WTC11 (cell line): Measurements from ENCODE around the gene EPX. TPM values are rescaled to one million over a fixed set of nuclear protein-coding genes. Genes with fewer than 3 reads are reported as not detected.

ENCODE experiments used
- AFF4 ChIP-seq: sonication (generic); formaldehyde crosslinking; IDR thresholded peaks from 2 replicates; pipeline ENCODE4 v1.8.1; 2023; ENCODE audit warnings: mild to moderate bottlenecking, missing genetic modification reagents, borderline replicate concordance
- ATF1 ChIP-seq: sonication (generic); formaldehyde crosslinking; IDR thresholded peaks from 2 replicates; pipeline ENCODE4 v1.8.1; 2023; ENCODE audit warnings: mild to moderate bottlenecking, moderate library complexity, missing genetic modification reagents
- CBFB ChIP-seq: sonication (generic); formaldehyde crosslinking; IDR thresholded peaks from 2 replicates; pipeline ENCODE4 v1.8.1; 2022; ENCODE audit warnings: mild to moderate bottlenecking, low read depth, missing genetic modification reagents
- CREM ChIP-seq: sonication (generic); formaldehyde crosslinking; IDR thresholded peaks from 2 replicates; pipeline ENCODE4 v1.8.1; 2022; ENCODE audit warnings: mild to moderate bottlenecking, missing genetic modification reagents, moderate library complexity
- ELF4 ChIP-seq: sonication (generic); formaldehyde crosslinking; IDR thresholded peaks from 2 replicates; pipeline ENCODE4 v1.8.1; 2022; ENCODE audit warnings: low read depth, mild to moderate bottlenecking, moderate library complexity, missing genetic modification reagents
- FOXP1 ChIP-seq: sonication (generic); formaldehyde crosslinking; IDR thresholded peaks from 2 replicates; pipeline ENCODE4 v1.8.0; 2022; ENCODE audit warnings: missing genetic modification reagents, mild to moderate bottlenecking, moderate library complexity, borderline replicate concordance
- GTF2I ChIP-seq: fragments of 250-450 bp; sonication (Bioruptor Pico); conservative IDR thresholded peaks from 2 replicates; pipeline ENCODE4 v1.4.0; 2021; ENCODE audit warnings: mild to moderate bottlenecking
- IRF2 ChIP-seq: sonication (generic); formaldehyde crosslinking; IDR thresholded peaks from 2 replicates; pipeline ENCODE4 v1.8.0; 2022; ENCODE audit warnings: low read depth, missing genetic modification reagents, borderline replicate concordance
- MXD4 ChIP-seq: fragments of 250-450 bp; sonication (Bioruptor Pico); IDR thresholded peaks from 2 replicates; pipeline ENCODE4 v1.8.0; 2021; ENCODE audit warnings: mild to moderate bottlenecking, moderate library complexity, borderline replicate concordance
- NFE2L1 ChIP-seq: sonication (generic); formaldehyde crosslinking; IDR thresholded peaks from 2 replicates; pipeline ENCODE4 v1.8.1; 2023; ENCODE audit warnings: missing genetic modification reagents
- NFYB ChIP-seq: sonication (generic); formaldehyde crosslinking; conservative IDR thresholded peaks from 2 replicates; pipeline ENCODE4 v1.8.0; 2022; ENCODE audit warnings: low read depth, missing genetic modification reagents
- NR2C2 ChIP-seq: sonication (generic); formaldehyde crosslinking; IDR thresholded peaks from 2 replicates; pipeline ENCODE4 v1.8.0; 2022; ENCODE audit warnings: mild to moderate bottlenecking, missing genetic modification reagents
- RORB ChIP-seq: fragments of 250-450 bp; sonication (Bioruptor Pico); IDR thresholded peaks from 2 replicates; pipeline ENCODE4 v1.9.0; 2021; ENCODE audit warnings: mild to moderate bottlenecking
- TCF7 ChIP-seq: sonication (generic); formaldehyde crosslinking; IDR thresholded peaks from 2 replicates; pipeline ENCODE4 v1.8.0; 2022; ENCODE audit warnings: mild to moderate bottlenecking, low read depth, missing genetic modification reagents, moderate library complexity
- USF1 ChIP-seq: sonication (generic); formaldehyde crosslinking; IDR thresholded peaks from 2 replicates; pipeline ENCODE4 v1.8.0; 2022; ENCODE audit warnings: mild to moderate bottlenecking, missing genetic modification reagents
- ZNF138 ChIP-seq: sonication (generic); formaldehyde crosslinking; conservative IDR thresholded peaks from 2 replicates; pipeline ENCODE4 v1.8.1; 2022; ENCODE audit warnings: mild to moderate bottlenecking, moderate library complexity, missing genetic modification reagents
- ZNF219 ChIP-seq: sonication (generic); formaldehyde crosslinking; IDR thresholded peaks from 2 replicates; pipeline ENCODE4 v1.8.0; 2023; ENCODE audit warnings: missing genetic modification reagents, mild to moderate bottlenecking, borderline replicate concordance
- ZNF281 ChIP-seq: sonication (generic); formaldehyde crosslinking; IDR thresholded peaks from 2 replicates; pipeline ENCODE4 v1.8.0; 2023; ENCODE audit warnings: mild to moderate bottlenecking, missing genetic modification reagents
- ZNF512 ChIP-seq: sonication (generic); formaldehyde crosslinking; IDR thresholded peaks from 2 replicates; pipeline ENCODE4 v1.8.1; 2022; ENCODE audit warnings: missing genetic modification reagents, borderline replicate concordance
- total RNA-seq: library from RNA; stranded (reverse); gene quantifications from 3 replicates; pipeline ENCODE4 v1.2.3, GENCODE V29; 2021
- TF ChIP-seq, protein P1 (sequence below): fragments of 250-450 bp; sonication (Bioruptor Pico); IDR thresholded peaks from 2 replicates; pipeline ENCODE4 v1.9.0; 2021; ENCODE audit warnings: moderate library complexity, mild to moderate bottlenecking, inconsistent platforms, borderline replicate concordance
- TF ChIP-seq, protein P2 (sequence below): sonication (generic); formaldehyde crosslinking; IDR thresholded peaks from 2 replicates; pipeline ENCODE4 v1.8.0; 2022; ENCODE audit warnings: mild to moderate bottlenecking, missing genetic modification reagents
- TF ChIP-seq, protein P3 (sequence below): sonication (generic); formaldehyde crosslinking; IDR thresholded peaks from 2 replicates; pipeline ENCODE4 v1.8.0; 2022; ENCODE audit warnings: mild to moderate bottlenecking, missing genetic modification reagents

Gene EPX
- total RNA-seq, 1 experiment from 2014 or later, result not detected

- TF ChIP-seq, protein P1, sequence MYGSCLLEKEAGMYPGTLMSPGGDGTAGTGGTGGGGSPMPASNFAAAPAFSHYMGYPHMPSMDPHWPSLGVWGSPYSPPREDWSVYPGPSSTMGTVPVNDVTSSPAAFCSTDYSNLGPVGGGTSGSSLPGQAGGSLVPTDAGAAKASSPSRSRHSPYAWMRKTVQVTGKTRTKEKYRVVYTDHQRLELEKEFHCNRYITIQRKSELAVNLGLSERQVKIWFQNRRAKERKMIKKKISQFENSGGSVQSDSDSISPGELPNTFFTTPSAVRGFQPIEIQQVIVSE, result no peak
- TF ChIP-seq NFE2L1 (CRISPR knock-in tag) (peak; percentile 97), NR2C2 (CRISPR knock-in tag) (peak; percentile 81), ATF1 (CRISPR knock-in tag) (peak; percentile 97), ZNF138 (CRISPR knock-in tag) (peak; percentile 98), USF1 (CRISPR knock-in tag) (peak; percentile 91), RORB (CRISPR knock-in tag) (no peak), FOXP1 (CRISPR knock-in tag) (peak; percentile 99), MXD4 (CRISPR knock-in tag) (no peak), GTF2I (CRISPR knock-in tag) (no peak), CREM (CRISPR knock-in tag) (peak; percentile 90; the same call in 1 of the 2 replicates), ZNF281 (CRISPR knock-in tag) (peak; percentile 97), AFF4 (CRISPR knock-in tag) (peak; percentile 96; the same call in 1 of the 2 replicates), CBFB (CRISPR knock-in tag) (0 out of 2 replicates have a peak, but pooled peaks have one; percentile 68), ZNF219 (CRISPR knock-in tag) (0 out of 2 replicates have a peak, but pooled peaks have one; percentile 85), ZNF512 (CRISPR knock-in tag) (0 out of 2 replicates have a peak, but pooled peaks have one; percentile 53), IRF2 (CRISPR knock-in tag) (peak; percentile 59; the same call in 1 of the 2 replicates), NFYB (CRISPR knock-in tag) (peak; percentile 57), TCF7 (no peak), ELF4 (CRISPR knock-in tag) (peak; percentile 96)
- TF ChIP-seq, protein P2, sequence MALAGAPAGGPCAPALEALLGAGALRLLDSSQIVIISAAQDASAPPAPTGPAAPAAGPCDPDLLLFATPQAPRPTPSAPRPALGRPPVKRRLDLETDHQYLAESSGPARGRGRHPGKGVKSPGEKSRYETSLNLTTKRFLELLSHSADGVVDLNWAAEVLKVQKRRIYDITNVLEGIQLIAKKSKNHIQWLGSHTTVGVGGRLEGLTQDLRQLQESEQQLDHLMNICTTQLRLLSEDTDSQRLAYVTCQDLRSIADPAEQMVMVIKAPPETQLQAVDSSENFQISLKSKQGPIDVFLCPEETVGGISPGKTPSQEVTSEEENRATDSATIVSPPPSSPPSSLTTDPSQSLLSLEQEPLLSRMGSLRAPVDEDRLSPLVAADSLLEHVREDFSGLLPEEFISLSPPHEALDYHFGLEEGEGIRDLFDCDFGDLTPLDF, result peak; percentile 98
- TF ChIP-seq, protein P3, sequence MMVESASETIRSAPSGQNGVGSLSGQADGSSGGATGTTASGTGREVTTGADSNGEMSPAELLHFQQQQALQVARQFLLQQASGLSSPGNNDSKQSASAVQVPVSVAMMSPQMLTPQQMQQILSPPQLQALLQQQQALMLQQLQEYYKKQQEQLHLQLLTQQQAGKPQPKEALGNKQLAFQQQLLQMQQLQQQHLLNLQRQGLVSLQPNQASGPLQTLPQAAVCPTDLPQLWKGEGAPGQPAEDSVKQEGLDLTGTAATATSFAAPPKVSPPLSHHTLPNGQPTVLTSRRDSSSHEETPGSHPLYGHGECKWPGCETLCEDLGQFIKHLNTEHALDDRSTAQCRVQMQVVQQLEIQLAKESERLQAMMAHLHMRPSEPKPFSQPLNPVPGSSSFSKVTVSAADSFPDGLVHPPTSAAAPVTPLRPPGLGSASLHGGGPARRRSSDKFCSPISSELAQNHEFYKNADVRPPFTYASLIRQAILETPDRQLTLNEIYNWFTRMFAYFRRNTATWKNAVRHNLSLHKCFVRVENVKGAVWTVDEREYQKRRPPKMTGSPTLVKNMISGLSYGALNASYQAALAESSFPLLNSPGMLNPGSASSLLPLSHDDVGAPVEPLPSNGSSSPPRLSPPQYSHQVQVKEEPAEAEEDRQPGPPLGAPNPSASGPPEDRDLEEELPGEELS (CRISPR knock-in tag), result peak; percentile 98
Observed at GRCh38 chr17:58249270-58250133, 57.0 kb downstream of the EPX start (continued).
